Neutrophil (primary cell): ENCODE measurements around the gene TMEM184A.

Experiments
- H3K27ac ChIP-seq: fragments of 200-600 bp; sonication (generic); 2 replicates; pipeline ENCODE4 v1.5.1; 2016; ENCODE audit warnings: mild to moderate bottlenecking, moderate library complexity
- H3K27me3 ChIP-seq: fragments of 200-600 bp; sonication (generic); 2 replicates; pipeline ENCODE4 v1.6.0; 2016; ENCODE audit warnings: mild to moderate bottlenecking
- H3K36me3 ChIP-seq: fragments of 200-600 bp; sonication (generic); 2 replicates; pipeline ENCODE4 v1.5.1; 2017
- H3K4me1 ChIP-seq, 2 experiments: fragments of 200-600 bp in 1 of 2; sonication (generic) in 1 of 2; 1 replicate in 1 of 2; 2 replicates in 1 of 2; pipeline versions ENCODE4 v1.5.1 to v1.6.1; 2013 to 2016; ENCODE audit warnings: low read depth in 1 of 2, low read length in 1 of 2, mild to moderate bottlenecking in 1 of 2, moderate library complexity in 1 of 2; ENCODE audit not compliant: control insufficient read depth in 1 of 2, insufficient read depth in 1 of 2
- H3K4me3 ChIP-seq, 2 experiments: fragments of 200-600 bp in 1 of 2; sonication (generic) in 1 of 2; 1 replicate in 1 of 2; 2 replicates in 1 of 2; pipeline ENCODE4 v1.5.1; 2013 to 2016; ENCODE audit warnings: low read depth in 1 of 2, low read length in 1 of 2, mild to moderate bottlenecking in 1 of 2, moderate library complexity in 1 of 2
- H3K9me3 ChIP-seq: fragments of 200-600 bp; sonication (generic); 2 replicates; pipeline ENCODE4 v1.5.1; 2016
- CTCF ChIP-seq: fragments of 200-600 bp; sonication (generic); IDR thresholded peaks from 2 replicates; pipeline ENCODE4 v1.5.1; 2016; ENCODE audit warnings: antibody characterized with exemption

Gene TMEM184A

GRCh38 chr7:1592299-1592871 lies 36.4 kb upstream of the TMEM184A start:
- H3K9me3 ChIP-seq = no peaks in the 10 kb centered on the region
- H3K4me1 ChIP-seq = no peaks in the 10 kb centered on the region
- H3K27me3 ChIP-seq = peaks cover 51% of the 10 kb centered on the region
- no peak overlapping the region for H3K27ac ChIP-seq
- no peaks in the 10 kb centered on the region for H3K36me3 ChIP-seq
- no peak overlapping the region for H3K4me3 ChIP-seq
- no peak for TF ChIP-seq CTCF

GRCh38 chr7:1591876-1592275 lies 35.9 kb upstream of the TMEM184A start:
- Histone ChIP-seq H3K27me3 (peaks cover 51% of the 10 kb centered on the region), H3K4me3 (no peak overlapping the region)

GRCh38 chr7:1591396-1591795 lies 35.4 kb upstream of the TMEM184A start:
- no peak overlapping the region for H3K27ac ChIP-seq
- no peaks in the 10 kb centered on the region for H3K9me3 ChIP-seq
- H3K36me3 ChIP-seq = no peaks in the 10 kb centered on the region
- H3K27me3 ChIP-seq = peaks cover 51% of the 10 kb centered on the region
- no peak overlapping the region for H3K4me3 ChIP-seq
- H3K4me1 ChIP-seq = no peaks in the 10 kb centered on the region
- no peak for TF ChIP-seq CTCF

More at GRCh38 chr7:1591876-1592275, 35.9 kb upstream of the TMEM184A start:
- no peak for TF ChIP-seq CTCF
- H3K27ac ChIP-seq = no peak overlapping the region
- no peaks in the 10 kb centered on the region for H3K9me3 ChIP-seq
- no peaks in the 10 kb centered on the region for H3K36me3 ChIP-seq
- H3K4me1 ChIP-seq = no peaks in the 10 kb centered on the region

- H3K4me1 ChIP-seq = no peaks in the 10 kb centered on the region
- no peak overlapping the region for H3K4me3 ChIP-seq
- no peaks in the 10 kb centered on the region for H3K36me3 ChIP-seq
- H3K27ac ChIP-seq = no peak overlapping the region
- peaks cover 51% of the 10 kb centered on the region for H3K27me3 ChIP-seq
- no peaks in the 10 kb centered on the region for H3K9me3 ChIP-seq
- no peak for TF ChIP-seq CTCF
Measured at GRCh38 chr7:1590887-1591286, 34.9 kb upstream of the TMEM184A start.

- Histone ChIP-seq H3K4me1 (no peaks in the 10 kb centered on the region), H3K36me3 (no peaks in the 10 kb centered on the region), H3K4me3 (no peak overlapping the region), H3K27me3 (peaks cover 51% of the 10 kb centered on the region), H3K9me3 (no peaks in the 10 kb centered on the region), H3K27ac (no peak overlapping the region)
- no peak for TF ChIP-seq CTCF
Measured at GRCh38 chr7:1590476-1590875, 34.5 kb upstream of the TMEM184A start.

- H3K27ac ChIP-seq = no peak overlapping the region
Measured at GRCh38 chr7:1588978-1589377, 33.0 kb upstream of the TMEM184A start.

More at GRCh38 chr7:1588978-1589377, 33.0 kb upstream of the TMEM184A start:
- no peak for TF ChIP-seq CTCF
- Histone ChIP-seq H3K27me3 (peaks cover 51% of the 10 kb centered on the region), H3K4me3 (no peak overlapping the region), H3K36me3 (no peaks in the 10 kb centered on the region), H3K9me3 (no peaks in the 10 kb centered on the region), H3K4me1 (no peaks in the 10 kb centered on the region)
